PC-3 (cell line): ENCODE results near the gene DYNLT2B. TPM values are rescaled to one million over a fixed set of nuclear protein-coding genes. Genes with fewer than 3 reads are reported as not detected.
"Not testable (repeated sequence)": the region's sequence is repeated elsewhere in the genome, so short reads cannot be mapped to it uniquely, and the experiment has no call there.

Experiments
- ATAC-seq: fragments of 200-7000 bp; cut with Tn5 transposase; 2 replicates; pipeline ENCODE4 v1.9.1; 2020; ENCODE audit warnings: mild to moderate bottlenecking, moderate library complexity
- BruUV-seq: library from RNA; stranded (reverse); fragments of 400-500 nt; replicated peaks from 2 replicates; lab custom pipeline; 2021; lab: Mats Ljungman, UMichigan
- CTCF ChIA-PET: fragments of 300-600 bp; sonication (Branson Sonifier 250); formaldehyde crosslinking; loops from one replicate; lab custom pipeline; 2022; ENCODE audit warnings: antibody characterized with exemption; lab: Charles Lee
- POLR2A ChIA-PET: fragments of 300-600 bp; sonication (Branson Sonifier 250); formaldehyde crosslinking; loops from one replicate; lab custom pipeline; 2022; ENCODE audit warnings: antibody characterized with exemption; ENCODE audit not compliant: unreplicated experiment; lab: Charles Lee
- DNase-seq: peaks from one replicate; pipeline ENCODE4 v3.0.0-alpha.2; 2015
- H2AFZ ChIP-seq: fragments of 300-600 bp; sonication (generic); 2 replicates; pipeline ENCODE4 v1.6.0; 2016; ENCODE audit warnings: antibody characterized with exemption, low read length
- H3F3A ChIP-seq: fragments of 300-600 bp; sonication (generic); one replicate; pipeline ENCODE4 v1.6.0; 2017; ENCODE audit warnings: antibody characterized with exemption, low read length, control low read depth, mild to moderate bottlenecking; ENCODE audit not compliant: unreplicated experiment
- H3K27ac ChIP-seq: fragments of 300-600 bp; sonication (generic); 2 replicates; pipeline ENCODE4 v1.5.1; 2016; ENCODE audit warnings: mild to moderate bottlenecking, low read length
- H3K27me3 ChIP-seq: fragments of 300-600 bp; sonication (generic); 2 replicates; pipeline ENCODE4 v1.6.1; 2016; ENCODE audit warnings: low read length, mixed read lengths
- H3K36me3 ChIP-seq: fragments of 300-600 bp; sonication (generic); 2 replicates; pipeline ENCODE4 v1.6.1; 2016; ENCODE audit warnings: low read depth, mixed run types, low read length, mixed read lengths
- H3K4me1 ChIP-seq: fragments of 300-600 bp; sonication (generic); 2 replicates; pipeline ENCODE4 v1.5.1; 2016; ENCODE audit warnings: low read length; ENCODE audit not compliant: insufficient read depth
- H3K4me2 ChIP-seq: fragments of 300-600 bp; sonication (generic); 2 replicates; pipeline ENCODE4 v1.6.0; 2016; ENCODE audit warnings: low read length
- H3K4me3 ChIP-seq: fragments of 300-600 bp; sonication (generic); 2 replicates; pipeline ENCODE4 v1.5.1; 2016; ENCODE audit warnings: mild to moderate bottlenecking, low read length, mixed read lengths
- H3K79me2 ChIP-seq: fragments of 300-600 bp; sonication (generic); 2 replicates; pipeline ENCODE4 v1.6.1; 2017; ENCODE audit warnings: low read length, mixed read lengths
- H3K9ac ChIP-seq: fragments of 300-600 bp; sonication (generic); 2 replicates; pipeline ENCODE4 v1.6.0; 2016; ENCODE audit warnings: mild to moderate bottlenecking, low read length
- H3K9me2 ChIP-seq: fragments of 300-600 bp; sonication (generic); replicated peaks from 2 replicates; pipeline ENCODE4 v1.6.1; 2016; ENCODE audit warnings: mixed run types, low read length, mixed read lengths
- H3K9me3 ChIP-seq: fragments of 300-600 bp; sonication (generic); 2 replicates; pipeline ENCODE4 v1.6.1; 2016; ENCODE audit warnings: low read length, mixed read lengths
- H4K20me1 ChIP-seq: fragments of 300-600 bp; sonication (generic); 2 replicates; pipeline ENCODE4 v1.6.1; 2016; ENCODE audit warnings: low read length, mixed read lengths
- CTCF ChIP-seq: fragments of 300-600 bp; sonication (generic); conservative IDR thresholded peaks from 2 replicates; pipeline ENCODE4 v1.5.1; 2017; ENCODE audit warnings: antibody characterized with exemption, low read depth, mild to moderate bottlenecking, low read length
- EZH2 ChIP-seq: fragments of 300-600 bp; sonication (generic); IDR thresholded peaks from one replicate; pipeline ENCODE4 v1.6.1; 2017; ENCODE audit warnings: antibody characterized with exemption, mild to moderate bottlenecking, low read length; ENCODE audit not compliant: unreplicated experiment
- EZH2phosphoT487 ChIP-seq: fragments of 300-600 bp; sonication (generic); IDR thresholded peaks from 2 replicates; pipeline ENCODE4 v1.6.1; 2018; ENCODE audit warnings: mild to moderate bottlenecking, antibody characterized with exemption, low read length, borderline replicate concordance
- intact Hi-C: fragments of 100-400 bp; cut with micrococcal nuclease; formaldehyde crosslinking; loops from 2 replicates; pipeline ENCODE4 v1.9.0; 2023
- total RNA-seq: library from RNA; depleted of rRNA; stranded (reverse); fragments of >200 nt; gene quantifications from 2 replicates; pipeline ENCODE4 v1.2.3, GENCODE V29; 2014

The DYNLT2B gene
- total RNA-seq, 1 experiment from 2014 or later: 19.8 TPM

- Histone ChIP-seq H3F3A (no peaks in the 10 kb centered on the region), H3K4me3 (no peak overlapping the region), H4K20me1 (no peaks in the 10 kb centered on the region), H3K4me2 (no peak overlapping the region), H3K9me2 (no peaks in the 10 kb centered on the region), H3K79me2 (no peaks in the 10 kb centered on the region; the same call in 1 of the 2 replicates), H3K9me3 (no peaks in the 10 kb centered on the region), H3K36me3 (peaks cover 23% of the 10 kb centered on the region; the same call in 1 of the 2 replicates), H3K4me1 (peaks cover 11% of the 10 kb centered on the region), H3K9ac (no peak overlapping the region), H2AFZ (no peak overlapping the region), H3K27ac (no peak overlapping the region), H3K27me3 (no peaks in the 10 kb centered on the region)
- BruUV-seq: no TSS peak
- DNase-seq (no peak), ATAC-seq (no peak)
- ChIA-PET CTCF (no interaction called here), POLR2A (no interaction called here)
- TF ChIP-seq EZH2 (no peak), CTCF (no peak), EZH2phosphoT487 (no peak)
- intact Hi-C loops: loop anchor here (2.0 to 10.0 kb wide), 3 partner anchors 183 to 433 kb away; partner anchors contain the start of gene UBXN7
Measured at GRCh38 chr3:196251918-196252317, 66.1 kb downstream of the DYNLT2B start.

- ATAC-seq: peak; percentile 98
- H3K4me1 ChIP-seq: peaks cover 18% of the 10 kb centered on the region
- H3K9ac ChIP-seq: no peak overlapping the region; the same call in 1 of the 2 replicates
- ChIA-PET POLR2A (no interaction called here), CTCF (no interaction called here)
- H3K4me3 ChIP-seq: no peak overlapping the region
- no peak overlapping the region for H2AFZ ChIP-seq
- no peaks in the 10 kb centered on the region for H3K9me3 ChIP-seq
- H3K4me2 ChIP-seq: 0 out of 2 replicates have a peak overlapping the region, but pooled peaks have one; percentile 3
- TSS peak; percentile 25 for BruUV-seq
- DNase-seq: peak; percentile 87
- H3K9me2 ChIP-seq: no peaks in the 10 kb centered on the region
- intact Hi-C loops: no loop called here
- TF ChIP-seq EZH2: no peak
- TF ChIP-seq CTCF: no peak
- no peak for TF ChIP-seq EZH2phosphoT487
- no peaks in the 10 kb centered on the region for H3F3A ChIP-seq
- no peaks in the 10 kb centered on the region for H3K27me3 ChIP-seq
- peaks cover 29% of the 10 kb centered on the region; the same call in 1 of the 2 replicates for H3K36me3 ChIP-seq
- no peaks in the 10 kb centered on the region for H4K20me1 ChIP-seq
- H3K27ac ChIP-seq: peak overlapping the region; percentile 69
- H3K79me2 ChIP-seq: no peaks in the 10 kb centered on the region; the same call in 1 of the 2 replicates
Measured at GRCh38 chr3:196246612-196247308, 71.3 kb downstream of the DYNLT2B start.

GRCh38 chr3:196244166-196244565 is 73.9 kb downstream of the DYNLT2B start:
- H3K36me3 ChIP-seq: peaks cover 33% of the 10 kb centered on the region; the same call in 1 of the 2 replicates
- H3K4me3 ChIP-seq, ATAC-seq, H3K9me3 ChIP-seq, H3K27ac ChIP-seq, H2AFZ ChIP-seq, DNase-seq, H3K9ac ChIP-seq, POLR2A ChIA-PET, BruUV-seq, H3F3A ChIP-seq, H3K79me2 ChIP-seq, H3K27me3 ChIP-seq, CTCF ChIA-PET, H4K20me1 ChIP-seq, H3K4me2 ChIP-seq, intact Hi-C loops, H3K9me2 ChIP-seq: not testable (repeated sequence)
- H3K4me1 ChIP-seq: peaks cover 18% of the 10 kb centered on the region
